NCI-H1436 (cell line): ENCODE data around the gene PRKCE.

Experiments
- DNase-seq: peaks from one replicate; lab custom pipeline; 2025; lab: John Stamatoyannopoulos, UW

The PRKCE gene

GRCh38 chr2:46018773-46019591, 367.5 kb downstream of the PRKCE start:
- no peak for DNase-seq

- no peak for DNase-seq
Measured at GRCh38 chr2:46020416-46020815, 368.9 kb downstream of the PRKCE start.

- no peak for DNase-seq
Measured at GRCh38 chr2:46023165-46023854, 371.8 kb downstream of the PRKCE start.

GRCh38 chr2:46024146-46024779, 372.8 kb downstream of the PRKCE start:
- DNase-seq, result no peak

GRCh38 chr2:46025081-46025480, 373.6 kb downstream of the PRKCE start:
- no peak for DNase-seq

- no peak for DNase-seq
Measured at GRCh38 chr2:46025676-46026075, 374.2 kb downstream of the PRKCE start.

GRCh38 chr2:46026431-46026830, 375.0 kb downstream of the PRKCE start:
- no peak for DNase-seq

- DNase-seq, result no peak
Measured at GRCh38 chr2:46029332-46029811, 377.9 kb downstream of the PRKCE start.

GRCh38 chr2:46030330-46030729, 378.9 kb downstream of the PRKCE start:
- no peak for DNase-seq

GRCh38 chr2:46032161-46032813, 380.8 kb downstream of the PRKCE start:
- no peak for DNase-seq

- DNase-seq, result no peak
Measured at GRCh38 chr2:46032996-46033395, 381.5 kb downstream of the PRKCE start.

- DNase-seq, result no peak
Measured at GRCh38 chr2:46034535-46034934, 383.1 kb downstream of the PRKCE start.

- no peak for DNase-seq
Measured at GRCh38 chr2:46036929-46037328, 385.5 kb downstream of the PRKCE start.

GRCh38 chr2:46039543-46040303, 388.2 kb downstream of the PRKCE start:
- DNase-seq, result no peak

GRCh38 chr2:46040563-46041155, 389.2 kb downstream of the PRKCE start:
- no peak for DNase-seq

- DNase-seq, result no peak
Measured at GRCh38 chr2:46041434-46041833, 390.0 kb downstream of the PRKCE start.

GRCh38 chr2:46042207-46042637, 390.7 kb downstream of the PRKCE start:
- no peak for DNase-seq

GRCh38 chr2:46042711-46043110, 391.2 kb downstream of the PRKCE start:
- no peak for DNase-seq

- no peak for DNase-seq
Measured at GRCh38 chr2:46045888-46046287, 394.4 kb downstream of the PRKCE start.

GRCh38 chr2:46047290-46047689, 395.8 kb downstream of the PRKCE start:
- DNase-seq, result no peak

- no peak for DNase-seq
Measured at GRCh38 chr2:46048693-46049092, 397.2 kb downstream of the PRKCE start.
